ENCODE results near the gene CALHM2.
A peak's percentile ranks its signal among the peaks of the same experiment; 100 is the strongest.
"Not testable (repeated sequence)": the region's sequence is repeated elsewhere in the genome, so short reads cannot be mapped to it uniquely, and the experiment has no call there.

CALHM2 gene

GRCh38 chr10:103428989-103429643 is 23.1 kb downstream of the CALHM2 start:
- DNase-seq (ENCODE audit: insufficient read length, low spot score) (no peak), FAIRE-seq (no peak)
- no peak for TF ChIP-seq TAF1 (IDR thresholded peaks at IDR 0.05; ENCODE audit: low read depth, low read length)
- TF ChIP-seq POU2F2 (IDR thresholded peaks at IDR 0.05; ENCODE audit: low read depth, low read length), result no peak
- TF ChIP-seq SPI1 (IDR thresholded peaks at IDR 0.05; ENCODE audit: low read depth, low read length), result no peak
- no peak for TF ChIP-seq PAX5 (IDR thresholded peaks at IDR 0.05; ENCODE audit: insufficient read depth, low read length, severe bottlenecking)
- no peak for TF ChIP-seq POLR2A (IDR thresholded peaks at IDR 0.05; ENCODE audit: low read depth, low read length)
- no peak for TF ChIP-seq POLR2AphosphoS5 (IDR thresholded peaks at IDR 0.05; ENCODE audit: low read depth, low read length)

GRCh38 chr10:103427866-103428265 is 24.3 kb downstream of the CALHM2 start:
- DNase-seq (ENCODE audit: insufficient read length, low spot score) (no peak), FAIRE-seq (no peak)
- no peak for TF ChIP-seq POLR2A (IDR thresholded peaks at IDR 0.05; ENCODE audit: low read depth, low read length)
- no peak for TF ChIP-seq TAF1 (IDR thresholded peaks at IDR 0.05; ENCODE audit: low read depth, low read length)
- no peak for TF ChIP-seq POLR2AphosphoS5 (IDR thresholded peaks at IDR 0.05; ENCODE audit: low read depth, low read length)
- TF ChIP-seq POU2F2 (IDR thresholded peaks at IDR 0.05; ENCODE audit: low read depth, low read length), result no peak

GRCh38 chr10:103423748-103424147 is 28.4 kb downstream of the CALHM2 start:
- no peak for FAIRE-seq
- TF ChIP-seq POLR2AphosphoS5 (IDR thresholded peaks at IDR 0.05; ENCODE audit: low read depth, low read length) (no peak), SPI1 (IDR thresholded peaks at IDR 0.05; ENCODE audit: low read depth, low read length) (no peak), TAF1 (IDR thresholded peaks at IDR 0.05; ENCODE audit: low read depth, low read length) (no peak), POU2F2 (IDR thresholded peaks at IDR 0.05; ENCODE audit: low read depth, low read length) (no peak), POLR2A (IDR thresholded peaks at IDR 0.05; ENCODE audit: low read depth, low read length) (no peak), PAX5 (IDR thresholded peaks at IDR 0.05; ENCODE audit: insufficient read depth, low read length, severe bottlenecking) (no peak)
- no peak for DNase-seq (ENCODE audit: insufficient read length, low spot score)

- FAIRE-seq (no peak), DNase-seq (ENCODE audit: insufficient read length, low spot score) (no peak)
- TF ChIP-seq POU2F2 (IDR thresholded peaks at IDR 0.05; ENCODE audit: low read depth, low read length) (no peak), SPI1 (IDR thresholded peaks at IDR 0.05; ENCODE audit: low read depth, low read length) (no peak), TAF1 (IDR thresholded peaks at IDR 0.05; ENCODE audit: low read depth, low read length) (no peak), POLR2AphosphoS5 (IDR thresholded peaks at IDR 0.05; ENCODE audit: low read depth, low read length) (no peak), PAX5 (IDR thresholded peaks at IDR 0.05; ENCODE audit: insufficient read depth, low read length, severe bottlenecking) (no peak), POLR2A (IDR thresholded peaks at IDR 0.05; ENCODE audit: low read depth, low read length) (no peak)
These were observed 33.1 kb downstream of the CALHM2 start for GRCh38 chr10:103419101-103419500.

- TF ChIP-seq SPI1 (IDR thresholded peaks at IDR 0.05; ENCODE audit: low read depth, low read length), result no peak
- no peak for TF ChIP-seq POU2F2 (IDR thresholded peaks at IDR 0.05; ENCODE audit: low read depth, low read length)
- no peak for TF ChIP-seq POLR2AphosphoS5 (IDR thresholded peaks at IDR 0.05; ENCODE audit: low read depth, low read length)
- DNase-seq (ENCODE audit: insufficient read length, low spot score), result no peak
- no peak for FAIRE-seq
These were observed 34.6 kb downstream of the CALHM2 start for GRCh38 chr10:103417601-103418000.

GRCh38 chr10:103417148-103417469 is 35.1 kb downstream of the CALHM2 start:
- DNase-seq (ENCODE audit: insufficient read length, low spot score); FAIRE-seq: not testable (repeated sequence)

GRCh38 chr10:103416436-103417147 is 35.6 kb downstream of the CALHM2 start:
- TF ChIP-seq PAX5 (IDR thresholded peaks at IDR 0.05; ENCODE audit: insufficient read depth, low read length, severe bottlenecking) (no peak), SPI1 (IDR thresholded peaks at IDR 0.05; ENCODE audit: low read depth, low read length) (no peak), POLR2AphosphoS5 (IDR thresholded peaks at IDR 0.05; ENCODE audit: low read depth, low read length) (no peak), POU2F2 (IDR thresholded peaks at IDR 0.05; ENCODE audit: low read depth, low read length) (no peak), POLR2A (IDR thresholded peaks at IDR 0.05; ENCODE audit: low read depth, low read length) (no peak), TAF1 (IDR thresholded peaks at IDR 0.05; ENCODE audit: low read depth, low read length) (no peak)
- no peak for DNase-seq (ENCODE audit: insufficient read length, low spot score)
- peak; percentile 41 for FAIRE-seq

GRCh38 chr10:103415581-103415980 is 36.6 kb downstream of the CALHM2 start:
- TF ChIP-seq PAX5 (IDR thresholded peaks at IDR 0.05; ENCODE audit: insufficient read depth, low read length, severe bottlenecking) (no peak), POLR2AphosphoS5 (IDR thresholded peaks at IDR 0.05; ENCODE audit: low read depth, low read length) (no peak), SPI1 (IDR thresholded peaks at IDR 0.05; ENCODE audit: low read depth, low read length) (no peak), POU2F2 (IDR thresholded peaks at IDR 0.05; ENCODE audit: low read depth, low read length) (no peak), TAF1 (IDR thresholded peaks at IDR 0.05; ENCODE audit: low read depth, low read length) (no peak), POLR2A (IDR thresholded peaks at IDR 0.05; ENCODE audit: low read depth, low read length) (no peak)
- DNase-seq (ENCODE audit: insufficient read length, low spot score) (no peak), FAIRE-seq (no peak)

- no peak for FAIRE-seq
- no peak for DNase-seq (ENCODE audit: insufficient read length, low spot score)
- no peak for TF ChIP-seq PAX5 (IDR thresholded peaks at IDR 0.05; ENCODE audit: insufficient read depth, low read length, severe bottlenecking)
- TF ChIP-seq TAF1 (IDR thresholded peaks at IDR 0.05; ENCODE audit: low read depth, low read length), result no peak
- no peak for TF ChIP-seq POLR2A (IDR thresholded peaks at IDR 0.05; ENCODE audit: low read depth, low read length)
- no peak for TF ChIP-seq POU2F2 (IDR thresholded peaks at IDR 0.05; ENCODE audit: low read depth, low read length)
- TF ChIP-seq SPI1 (IDR thresholded peaks at IDR 0.05; ENCODE audit: low read depth, low read length), result no peak
- no peak for TF ChIP-seq POLR2AphosphoS5 (IDR thresholded peaks at IDR 0.05; ENCODE audit: low read depth, low read length)
These were observed 38.6 kb downstream of the CALHM2 start for GRCh38 chr10:103413564-103413963.

- DNase-seq (ENCODE audit: insufficient read length, low spot score) (no peak), FAIRE-seq (no peak)
- TF ChIP-seq TAF1 (IDR thresholded peaks at IDR 0.05; ENCODE audit: low read depth, low read length) (no peak), POLR2AphosphoS5 (IDR thresholded peaks at IDR 0.05; ENCODE audit: low read depth, low read length) (no peak), SPI1 (IDR thresholded peaks at IDR 0.05; ENCODE audit: low read depth, low read length) (no peak), PAX5 (IDR thresholded peaks at IDR 0.05; ENCODE audit: insufficient read depth, low read length, severe bottlenecking) (no peak), POLR2A (IDR thresholded peaks at IDR 0.05; ENCODE audit: low read depth, low read length) (no peak), POU2F2 (IDR thresholded peaks at IDR 0.05; ENCODE audit: low read depth, low read length) (no peak)
These were observed 54.9 kb downstream of the CALHM2 start for GRCh38 chr10:103397191-103397825.

Measured in GM12891 (cell line).